ENCODE data around the gene SLIT3.

Gene SLIT3

GRCh38 chr5:168781941-168782571 lies 518.9 kb downstream of the SLIT3 start:
- no peak for DNase-seq

GRCh38 chr5:168780888-168781287 lies 520.1 kb downstream of the SLIT3 start:
- no peak for DNase-seq

DNA sequence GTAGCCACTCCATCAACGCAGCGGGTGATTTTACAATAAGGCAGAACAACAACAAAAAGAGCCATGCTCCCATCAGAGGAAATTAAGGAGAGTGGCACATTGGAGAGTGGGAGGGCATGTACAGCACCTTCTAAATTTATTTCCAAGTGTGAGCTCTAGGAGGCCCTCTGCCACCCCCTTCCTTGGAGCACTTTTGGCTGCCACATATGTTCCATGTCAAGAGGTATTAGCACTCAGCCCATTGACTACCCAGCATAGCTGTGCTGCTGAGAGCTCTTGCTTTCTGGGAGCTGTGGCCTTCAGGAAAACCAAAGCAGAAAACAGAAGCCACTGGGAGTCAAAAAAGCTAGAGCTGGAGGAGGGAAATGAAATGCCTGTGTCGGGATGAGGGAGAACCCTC lies 521.6 kb downstream of the SLIT3 start:
- no peak for DNase-seq

DNA sequence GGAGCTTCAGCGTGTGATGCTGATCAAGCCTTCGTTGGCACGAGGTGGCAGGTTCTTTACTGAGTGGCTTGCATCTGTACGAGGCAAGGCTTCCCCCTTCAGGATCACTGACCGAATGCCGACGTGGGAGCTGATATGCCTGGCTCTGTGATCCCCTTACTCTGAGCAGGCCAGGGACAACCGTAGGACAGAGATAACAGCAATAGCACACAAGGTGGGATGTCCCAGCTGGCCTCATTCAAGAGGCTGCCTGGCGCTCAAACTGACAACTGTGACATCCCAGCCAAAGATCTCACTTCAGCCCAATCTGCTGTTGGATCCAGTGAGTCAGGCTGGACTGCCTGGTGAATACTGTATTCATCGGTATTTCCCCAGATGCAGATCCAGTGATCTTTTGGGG lies 522.4 kb downstream of the SLIT3 start:
- DNase-seq = no peak

- DNase-seq = no peak
These were observed 523.3 kb downstream of the SLIT3 start for GRCh38 chr5:168777651-168778050.

GRCh38 chr5:168776070-168776469 lies 524.9 kb downstream of the SLIT3 start:
- DNase-seq = no peak

- DNase-seq = no peak
These were observed 527.7 kb downstream of the SLIT3 start for GRCh38 chr5:168773226-168773625.

- no peak for DNase-seq
These were observed 528.5 kb downstream of the SLIT3 start for GRCh38 chr5:168772316-168772961.

DNA sequence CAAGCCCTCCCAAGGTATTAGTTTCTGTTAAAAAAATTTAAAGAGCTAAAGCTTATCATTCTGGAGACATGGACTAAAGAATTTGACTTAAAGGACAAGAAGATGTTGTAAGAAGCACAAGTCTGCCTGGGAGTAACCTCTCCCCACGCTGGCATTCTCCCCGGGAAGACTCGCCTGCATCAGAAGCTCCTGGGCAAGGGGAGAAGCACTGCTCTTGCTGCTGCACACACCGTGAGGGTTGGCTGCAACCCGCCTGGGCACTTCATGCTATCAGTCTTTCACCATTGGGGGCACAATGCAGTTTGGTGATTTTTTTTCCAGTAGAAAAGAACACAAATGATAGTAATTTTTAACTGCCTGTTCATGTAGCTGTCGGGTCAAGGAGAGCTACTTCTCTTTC lies 529.3 kb downstream of the SLIT3 start:
- DNase-seq = no peak

- no peak for DNase-seq
These were observed 529.9 kb downstream of the SLIT3 start for GRCh38 chr5:168770996-168771395.

- DNase-seq = no peak
These were observed 530.9 kb downstream of the SLIT3 start for GRCh38 chr5:168770036-168770498.

DNA sequence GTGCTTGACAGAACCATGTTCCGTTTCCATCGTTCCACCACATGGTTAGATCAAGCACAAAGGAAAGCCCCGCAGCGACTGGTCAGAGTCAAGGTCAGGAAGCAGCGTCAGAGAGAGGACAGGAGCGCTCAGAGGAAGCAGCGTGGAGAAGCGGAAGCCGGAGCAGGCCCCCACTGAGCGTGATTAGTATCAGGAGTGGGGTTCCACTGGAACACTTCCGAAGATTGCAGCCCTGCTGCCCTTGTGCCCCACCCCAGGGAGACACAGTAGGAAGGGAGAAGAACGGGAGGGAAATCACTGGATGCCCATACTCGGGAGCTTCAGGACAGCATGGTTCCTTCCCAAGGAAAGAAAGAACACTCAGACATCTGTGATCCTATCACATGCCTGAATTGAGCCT lies 532.8 kb downstream of the SLIT3 start:
- no peak for DNase-seq

- no peak for DNase-seq
These were observed 534.6 kb downstream of the SLIT3 start for GRCh38 chr5:168766426-168766700.

- DNase-seq = no peak
These were observed 535.2 kb downstream of the SLIT3 start for GRCh38 chr5:168765551-168766425.

- no peak for DNase-seq
These were observed 535.8 kb downstream of the SLIT3 start for GRCh38 chr5:168765086-168765550.

DNA sequence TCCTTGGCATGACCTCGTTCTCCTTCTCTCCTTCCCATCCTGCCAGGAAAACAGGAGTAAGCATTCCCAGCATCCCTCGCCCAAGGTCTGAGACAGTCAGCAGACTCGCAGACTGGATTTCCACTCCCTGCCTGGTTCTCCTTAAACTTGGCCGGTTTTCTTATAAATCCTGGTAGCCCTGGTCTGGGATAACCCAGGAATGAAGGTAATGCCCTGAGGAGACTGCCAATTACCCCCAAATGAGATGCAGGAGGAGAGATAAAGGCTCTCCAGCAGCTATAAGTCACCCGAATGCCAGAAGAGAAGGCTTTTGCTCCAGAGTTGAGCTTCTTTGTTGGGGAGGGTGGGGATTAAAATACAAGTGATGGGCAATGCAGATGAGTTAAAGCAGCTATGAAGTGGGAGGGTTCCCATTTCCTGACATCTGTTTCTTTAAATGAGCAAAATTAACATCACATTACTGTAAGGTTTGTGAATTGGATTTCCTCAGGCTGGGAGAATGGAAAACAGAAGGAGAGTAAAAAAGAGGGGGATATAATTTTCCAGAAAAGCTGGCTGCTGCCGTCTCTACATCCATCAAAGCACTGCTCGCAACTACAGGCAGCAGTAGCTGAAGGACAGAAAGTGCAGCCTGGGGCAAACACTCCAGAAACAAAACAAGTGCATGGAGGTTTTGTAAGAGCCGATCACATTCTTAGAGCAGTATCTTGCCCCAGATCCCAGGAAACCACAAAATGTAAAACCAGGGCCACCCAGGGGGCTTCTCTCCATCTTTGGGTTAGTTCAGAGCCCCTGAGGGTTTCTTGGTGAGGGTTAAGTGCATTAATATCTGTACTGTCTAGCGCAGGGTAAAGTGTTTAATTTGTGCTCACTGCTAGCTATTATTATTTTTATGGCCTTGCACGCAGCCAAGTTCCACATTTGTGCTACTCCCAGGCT lies 544.2 kb downstream of the SLIT3 start:
- no peak for DNase-seq

GRCh38 chr5:168755548-168756093 lies 545.3 kb downstream of the SLIT3 start:
- DNase-seq = no peak

DNA sequence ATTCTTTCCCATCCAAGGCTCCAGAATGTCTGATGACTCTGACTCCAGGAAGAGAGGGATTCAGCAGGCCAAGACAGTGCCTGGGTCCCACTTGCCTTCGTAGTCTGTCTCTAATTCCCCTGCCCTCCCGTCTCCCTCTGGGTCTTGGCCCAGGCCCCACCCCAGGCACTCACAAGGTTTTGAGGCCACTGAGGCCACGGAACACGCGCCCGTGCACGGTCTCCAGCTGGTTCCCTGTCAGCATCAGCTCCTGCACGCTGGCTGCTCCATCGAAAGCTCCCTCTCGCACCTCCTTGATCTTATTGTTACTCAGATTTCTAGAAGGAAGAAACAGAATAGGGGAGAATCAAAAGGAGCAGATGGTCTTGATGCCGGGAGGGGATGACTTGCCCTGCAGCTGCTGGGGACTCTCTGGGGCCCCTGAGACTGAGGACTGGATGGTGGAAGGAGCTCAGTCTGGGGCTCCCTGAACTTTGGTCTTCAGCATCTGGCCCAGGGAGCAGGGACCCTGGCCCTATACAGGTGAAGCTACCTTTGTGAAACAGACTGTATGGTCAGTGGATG lies 547.2 kb downstream of the SLIT3 start:
- DNase-seq = no peak

GRCh38 chr5:168752416-168753190 lies 548.3 kb downstream of the SLIT3 start:
- DNase-seq = no peak

GRCh38 chr5:168752012-168752411 lies 548.9 kb downstream of the SLIT3 start:
- DNase-seq = no peak

- DNase-seq = no peak
These were observed 550.0 kb downstream of the SLIT3 start for GRCh38 chr5:168750926-168751325.
